Measurements from ENCODE around the gene EML5. TPM values are rescaled to one million over a fixed set of nuclear protein-coding genes. Genes with fewer than 3 reads are reported as not detected.
"Not testable (repeated sequence)": the region's sequence is repeated elsewhere in the genome, so short reads cannot be mapped to it uniquely, and the experiment has no call there.

EML5 gene
- 0.59 TPM for polyA plus RNA-seq (ENCODE audit: insufficient read length)

GRCh38 chr14:88792473-88793258, at the start of gene EML5:
Gene EML5 (minus strand): TSS chr14:88792953. CDS start chr14:88792503, 450 bp downstream.
- peak; percentile 82 for DNase-seq

GRCh38 chr14:88842414-88842813, 49.7 kb upstream of the EML5 start:
- DNase-seq = no peak

GRCh38 chr14:88841741-88842140, 49.0 kb upstream of the EML5 start:
- no peak for DNase-seq

- no peak for DNase-seq
Observed at GRCh38 chr14:88840926-88841325, 48.2 kb upstream of the EML5 start.

- DNase-seq = no peak
Observed at GRCh38 chr14:88838015-88838414, 45.3 kb upstream of the EML5 start.

GRCh38 chr14:88837495-88837894, 44.7 kb upstream of the EML5 start:
- no peak for DNase-seq

- DNase-seq = no peak
Observed at GRCh38 chr14:88835661-88836060, 42.9 kb upstream of the EML5 start.

- no peak for DNase-seq
Observed at GRCh38 chr14:88834883-88835431, 42.2 kb upstream of the EML5 start.

GRCh38 chr14:88831284-88831683, 38.5 kb upstream of the EML5 start:
- DNase-seq = no peak

- DNase-seq = no peak
Observed at GRCh38 chr14:88829685-88830302, 37.0 kb upstream of the EML5 start.

- DNase-seq = no peak
Observed at GRCh38 chr14:88829188-88829587, 36.4 kb upstream of the EML5 start.

GRCh38 chr14:88825503-88825902, 32.8 kb upstream of the EML5 start:
- no peak for DNase-seq

GRCh38 chr14:88825078-88825458, 32.3 kb upstream of the EML5 start:
- no peak for DNase-seq

GRCh38 chr14:88824314-88825077, 31.7 kb upstream of the EML5 start, which contains the start of gene TTC8:
Gene TTC8 (plus strand): TSS chr14:88824651. CDS start chr14:88824708, 57 bp downstream.
- DNase-seq = peak; percentile 90

GRCh38 chr14:88823968-88824313, 31.2 kb upstream of the EML5 start:
- no peak for DNase-seq

GRCh38 chr14:88821888-88822287, 29.1 kb upstream of the EML5 start:
- DNase-seq = no peak

GRCh38 chr14:88821378-88821777, 28.6 kb upstream of the EML5 start:
- DNase-seq = no peak

GRCh38 chr14:88819674-88820073, 26.9 kb upstream of the EML5 start:
- not testable (repeated sequence) for DNase-seq

GRCh38 chr14:88818018-88818417, 25.3 kb upstream of the EML5 start:
- DNase-seq = no peak

GRCh38 chr14:88815980-88816379, 23.2 kb upstream of the EML5 start:
- DNase-seq = no peak

GRCh38 chr14:88808359-88808758, 15.6 kb upstream of the EML5 start:
- DNase-seq = no peak

GRCh38 chr14:88804477-88804876, 11.7 kb upstream of the EML5 start:
- no peak for DNase-seq

- DNase-seq = no peak
Observed at GRCh38 chr14:88804035-88804434, 11.3 kb upstream of the EML5 start.

Measured in hindlimb muscle (tissue), 1 donor.